ENCODE results near the gene GP1BA.

DNA sequence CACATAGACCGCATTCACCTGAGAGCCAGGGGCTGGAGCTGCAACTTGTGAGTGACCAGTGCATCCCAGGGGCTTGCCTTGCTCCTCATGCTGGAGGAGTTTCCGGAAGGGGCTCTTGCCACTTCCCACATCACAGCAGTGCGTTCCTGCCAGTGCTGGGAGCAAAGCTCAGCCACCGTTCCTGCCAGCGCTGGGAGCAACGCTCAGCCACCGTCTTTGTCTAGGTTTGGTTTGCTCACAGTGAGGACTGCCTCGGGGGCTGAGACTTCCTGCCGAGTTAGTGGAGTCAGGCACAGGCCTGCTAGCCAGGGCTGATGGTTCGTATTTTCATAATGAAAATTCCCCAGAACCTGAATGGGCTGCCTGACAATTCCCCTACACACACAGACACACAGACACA is 23.8 kb upstream of the GP1BA start:
- TF ChIP-seq, protein P1, sequence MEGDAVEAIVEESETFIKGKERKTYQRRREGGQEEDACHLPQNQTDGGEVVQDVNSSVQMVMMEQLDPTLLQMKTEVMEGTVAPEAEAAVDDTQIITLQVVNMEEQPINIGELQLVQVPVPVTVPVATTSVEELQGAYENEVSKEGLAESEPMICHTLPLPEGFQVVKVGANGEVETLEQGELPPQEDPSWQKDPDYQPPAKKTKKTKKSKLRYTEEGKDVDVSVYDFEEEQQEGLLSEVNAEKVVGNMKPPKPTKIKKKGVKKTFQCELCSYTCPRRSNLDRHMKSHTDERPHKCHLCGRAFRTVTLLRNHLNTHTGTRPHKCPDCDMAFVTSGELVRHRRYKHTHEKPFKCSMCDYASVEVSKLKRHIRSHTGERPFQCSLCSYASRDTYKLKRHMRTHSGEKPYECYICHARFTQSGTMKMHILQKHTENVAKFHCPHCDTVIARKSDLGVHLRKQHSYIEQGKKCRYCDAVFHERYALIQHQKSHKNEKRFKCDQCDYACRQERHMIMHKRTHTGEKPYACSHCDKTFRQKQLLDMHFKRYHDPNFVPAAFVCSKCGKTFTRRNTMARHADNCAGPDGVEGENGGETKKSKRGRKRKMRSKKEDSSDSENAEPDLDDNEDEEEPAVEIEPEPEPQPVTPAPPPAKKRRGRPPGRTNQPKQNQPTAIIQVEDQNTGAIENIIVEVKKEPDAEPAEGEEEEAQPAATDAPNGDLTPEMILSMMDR (IDR thresholded peaks at IDR 0.05; ENCODE audit: low read depth, low read length, poor library complexity, severe bottlenecking) = no peak
- TF ChIP-seq EZH2phosphoT487 (IDR thresholded peaks at IDR 0.05; ENCODE audit: borderline replicate concordance, low read length) = no peak
